Panc1 (cell line): ENCODE measurements around the gene ATG13.

Experiments used
- CTCF ChIP-seq: fragments of 450-650 bp; IDR thresholded peaks from 2 replicates; pipeline ENCODE4 v1.5.1; 2017; ENCODE audit warnings: mild to moderate bottlenecking
- POLR2AphosphoS5 ChIP-seq: IDR thresholded peaks from 2 replicates; pipeline ENCODE4 v1.6.1; 2012; ENCODE audit warnings: mild to moderate bottlenecking, low read depth, low read length, moderate library complexity
- REST ChIP-seq, 2 experiments: IDR thresholded peaks; 2 replicates each; pipeline ENCODE4 v1.6.1; 2011 to 2012; ENCODE audit warnings: low read depth in 2 of 2, control low read depth in 1 of 2, low read length in 1 of 2, mild to moderate bottlenecking in 1 of 2, moderate library complexity in 1 of 2; ENCODE audit not compliant: insufficient read depth in 1 of 2

- no peak for TF ChIP-seq POLR2AphosphoS5
- TF ChIP-seq CTCF: no peak
- TF ChIP-seq REST (IDR thresholded peaks at IDR 0.05; ENCODE audit: insufficient read depth in 1 of 2, low read depth in 2 of 2, low read length in 1 of 2): no peak
Observed at GRCh38 chr11:46594785-46595184, 22.6 kb upstream of the ATG13 start.
